ENCODE measurements around the gene ITGB2.

Gene ITGB2

DNA sequence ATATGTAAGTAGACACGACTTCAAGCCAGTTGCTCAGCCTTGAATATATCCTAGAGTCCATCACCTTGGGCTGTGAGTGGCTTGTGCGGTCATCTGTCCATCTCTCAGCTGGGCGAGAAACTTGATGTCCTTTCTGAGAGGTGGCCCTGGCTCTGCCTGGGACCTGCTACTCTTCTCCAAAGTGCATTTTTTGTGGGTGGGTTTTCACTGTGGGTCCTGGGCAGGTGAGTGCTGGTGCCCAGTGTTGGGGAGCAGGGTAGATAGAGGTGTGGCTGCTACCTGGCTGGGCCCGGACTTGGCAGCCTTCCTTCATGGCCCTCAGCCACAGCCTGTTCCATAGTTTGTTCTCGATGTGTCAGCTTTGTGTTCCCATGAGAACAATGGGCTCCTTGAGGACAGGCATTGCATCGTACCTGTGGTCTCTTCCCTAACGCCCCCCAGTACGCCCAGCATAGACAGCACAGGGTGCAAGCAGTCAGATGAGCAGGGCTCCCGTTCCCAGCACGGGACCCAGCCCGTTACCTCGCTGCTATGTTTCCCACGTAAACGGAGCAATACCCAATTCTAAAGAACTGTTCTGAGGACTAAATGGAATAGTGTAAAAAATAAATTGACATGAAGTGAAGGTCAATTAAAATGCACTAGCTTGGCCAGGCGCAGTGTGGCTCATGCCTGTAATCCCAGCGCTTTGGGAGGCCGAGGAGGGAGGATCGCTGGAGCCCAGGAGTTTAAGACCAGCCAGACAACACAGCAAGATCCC, 18.3 kb upstream of the ITGB2 start:
- DNase-seq (ENCODE audit: insufficient read length, low spot score) = no peak
- TF ChIP-seq, protein P1, sequence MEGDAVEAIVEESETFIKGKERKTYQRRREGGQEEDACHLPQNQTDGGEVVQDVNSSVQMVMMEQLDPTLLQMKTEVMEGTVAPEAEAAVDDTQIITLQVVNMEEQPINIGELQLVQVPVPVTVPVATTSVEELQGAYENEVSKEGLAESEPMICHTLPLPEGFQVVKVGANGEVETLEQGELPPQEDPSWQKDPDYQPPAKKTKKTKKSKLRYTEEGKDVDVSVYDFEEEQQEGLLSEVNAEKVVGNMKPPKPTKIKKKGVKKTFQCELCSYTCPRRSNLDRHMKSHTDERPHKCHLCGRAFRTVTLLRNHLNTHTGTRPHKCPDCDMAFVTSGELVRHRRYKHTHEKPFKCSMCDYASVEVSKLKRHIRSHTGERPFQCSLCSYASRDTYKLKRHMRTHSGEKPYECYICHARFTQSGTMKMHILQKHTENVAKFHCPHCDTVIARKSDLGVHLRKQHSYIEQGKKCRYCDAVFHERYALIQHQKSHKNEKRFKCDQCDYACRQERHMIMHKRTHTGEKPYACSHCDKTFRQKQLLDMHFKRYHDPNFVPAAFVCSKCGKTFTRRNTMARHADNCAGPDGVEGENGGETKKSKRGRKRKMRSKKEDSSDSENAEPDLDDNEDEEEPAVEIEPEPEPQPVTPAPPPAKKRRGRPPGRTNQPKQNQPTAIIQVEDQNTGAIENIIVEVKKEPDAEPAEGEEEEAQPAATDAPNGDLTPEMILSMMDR (IDR thresholded peaks at IDR 0.05; ENCODE audit: insufficient read depth, missing control alignments) = no peak
- FAIRE-seq = no peak

DNA sequence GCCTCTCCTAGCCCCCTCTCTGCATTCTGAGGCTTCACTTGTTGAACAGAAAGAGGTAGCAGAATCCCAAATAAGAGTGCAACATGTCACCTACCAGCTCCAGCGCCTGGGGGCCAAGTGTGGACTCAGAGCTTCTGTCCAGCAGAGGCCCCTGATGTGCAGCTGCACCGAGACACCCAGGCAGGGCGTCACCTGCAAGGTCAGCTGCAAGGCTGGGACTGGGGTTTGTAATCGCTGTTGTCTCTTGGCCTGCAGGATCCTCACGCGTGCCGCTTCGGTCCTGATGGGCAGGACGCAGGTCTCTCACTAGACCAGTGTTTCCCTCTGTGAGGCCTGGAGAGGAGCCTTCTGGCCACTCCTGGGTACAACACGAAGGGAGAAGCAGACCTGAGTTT, 14.8 kb upstream of the ITGB2 start:
- TF ChIP-seq, protein P1 (IDR thresholded peaks at IDR 0.05; ENCODE audit: insufficient read depth, missing control alignments) = no peak
- DNase-seq (ENCODE audit: insufficient read length, low spot score) (no peak), FAIRE-seq (no peak)

DNA sequence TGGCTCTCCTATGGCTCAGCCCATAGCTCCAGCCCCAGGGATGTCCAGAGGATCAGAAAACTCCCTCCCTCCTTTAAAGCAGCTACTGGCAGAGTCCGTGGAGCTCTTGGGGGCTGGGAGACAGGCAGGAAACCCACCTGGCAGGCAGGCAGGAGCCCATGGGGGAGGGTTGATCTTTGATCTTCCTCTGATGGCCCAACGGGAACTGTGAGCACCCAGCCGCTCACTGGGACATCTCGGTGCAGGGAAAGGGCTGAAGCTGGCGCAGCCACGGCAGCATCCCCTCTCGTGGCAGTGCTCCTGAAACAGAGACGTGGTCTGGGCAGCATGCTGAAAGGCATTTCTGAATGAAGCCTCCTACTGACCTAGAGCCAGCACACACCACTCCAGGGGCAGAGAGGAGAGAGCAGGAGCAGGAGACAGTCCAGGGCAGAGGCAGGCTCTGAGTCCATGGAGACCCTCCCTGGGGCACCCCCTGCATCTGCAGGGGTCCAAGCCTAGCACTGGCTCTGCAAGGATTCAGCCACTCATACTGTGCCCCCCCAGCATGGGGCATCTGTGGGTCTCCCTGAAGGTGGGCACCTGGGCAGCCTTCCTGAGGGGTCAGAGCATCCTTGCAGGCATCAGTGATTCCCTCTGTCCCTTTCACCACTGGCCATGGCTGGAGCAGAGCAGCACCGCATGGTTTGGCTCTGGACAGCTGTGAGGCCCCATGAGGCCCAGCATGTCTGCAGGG, 14.3 kb upstream of the ITGB2 start:
- TF ChIP-seq, protein P1 (IDR thresholded peaks at IDR 0.05; ENCODE audit: insufficient read depth, missing control alignments) = no peak
- FAIRE-seq (no peak), DNase-seq (ENCODE audit: insufficient read length, low spot score) (no peak)

DNA sequence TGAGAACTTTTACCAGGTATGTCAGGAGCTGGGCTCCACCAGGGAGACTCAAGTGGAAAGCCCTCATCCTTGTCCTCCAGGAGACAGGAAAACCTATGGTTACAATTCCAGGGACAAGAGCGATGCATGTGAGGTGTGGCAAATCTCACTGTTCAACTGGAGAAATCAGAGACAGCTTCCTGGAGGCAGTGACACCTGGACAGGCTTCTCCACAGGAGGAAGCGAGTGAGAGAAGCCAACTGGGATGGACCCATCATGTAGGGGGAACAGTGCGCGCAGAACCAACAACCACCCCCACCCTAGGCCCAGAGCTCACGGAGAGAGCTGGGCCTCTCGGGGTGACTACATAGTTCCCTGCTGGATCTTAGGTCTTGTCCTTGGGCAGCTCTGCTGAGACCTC, 13.6 kb upstream of the ITGB2 start:
- no peak for DNase-seq (ENCODE audit: insufficient read length, low spot score)
- TF ChIP-seq, protein P1 (IDR thresholded peaks at IDR 0.05; ENCODE audit: insufficient read depth, missing control alignments) = no peak
- no peak for FAIRE-seq

DNA sequence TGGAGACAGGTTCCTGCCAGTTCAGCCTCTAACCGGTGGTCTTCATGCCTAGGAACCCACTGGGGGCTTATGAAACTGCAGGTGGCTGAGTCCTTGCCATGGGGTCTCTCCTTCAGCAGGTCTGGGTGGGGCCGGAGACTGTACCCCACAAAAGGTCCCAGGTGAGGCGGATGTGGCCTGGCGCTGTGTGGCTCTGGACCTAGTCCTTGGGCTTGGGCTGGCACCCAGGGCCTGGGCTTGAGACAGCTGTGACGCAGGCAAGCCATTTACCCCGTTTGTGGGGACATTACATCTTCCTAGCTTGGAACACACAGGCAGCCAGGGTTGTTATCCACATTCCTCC, 13.2 kb upstream of the ITGB2 start:
- FAIRE-seq (no peak), DNase-seq (ENCODE audit: insufficient read length, low spot score) (no peak)
- TF ChIP-seq, protein P1 (IDR thresholded peaks at IDR 0.05; ENCODE audit: insufficient read depth, missing control alignments) = no peak

DNA sequence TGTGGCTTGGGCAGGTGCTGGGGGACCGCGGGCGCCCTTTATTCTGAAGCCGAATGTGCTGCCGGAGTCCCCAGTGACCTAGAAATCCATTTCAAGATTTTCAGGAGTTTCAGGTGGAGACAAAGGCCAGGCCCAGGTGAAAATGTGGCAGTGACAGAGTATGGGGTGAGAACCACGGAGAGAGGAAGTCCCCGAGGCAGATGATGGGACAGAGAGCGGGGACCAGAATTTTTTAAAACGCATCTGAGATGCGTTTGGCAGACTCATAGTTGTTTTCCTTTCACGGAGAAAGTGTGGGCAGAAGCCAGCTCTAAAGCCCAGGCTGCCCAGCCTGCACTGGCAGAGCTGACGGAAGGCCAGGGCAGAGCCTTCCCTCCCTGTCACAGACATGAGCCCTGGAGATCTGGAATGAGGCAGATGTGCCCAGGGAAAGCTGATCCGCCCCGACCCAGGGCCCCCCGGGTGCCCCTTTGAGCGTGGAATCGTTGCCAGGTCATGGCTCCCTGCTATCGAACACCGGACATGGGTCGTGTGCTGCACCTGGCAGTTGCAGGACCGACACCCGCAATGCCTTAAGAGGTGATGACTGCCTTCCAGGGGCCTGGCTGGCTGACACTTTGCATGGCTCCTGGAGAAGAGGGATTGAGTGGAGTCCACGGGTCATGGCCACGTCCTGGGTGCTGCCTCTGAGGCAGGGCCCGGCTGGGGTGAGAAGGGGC, 12.7 kb upstream of the ITGB2 start:
- FAIRE-seq = no peak
- DNase-seq (ENCODE audit: insufficient read length, low spot score) = no peak
- TF ChIP-seq, protein P1 (IDR thresholded peaks at IDR 0.05; ENCODE audit: insufficient read depth, missing control alignments) = no peak
